OCI-LY3 (cell line): ENCODE results near the gene COPS3.
"Not testable (repeated sequence)": the region's sequence is repeated elsewhere in the genome, so short reads cannot be mapped to it uniquely, and the experiment has no call there.

Experiments used
- H2AFZ ChIP-seq: fragments of 200-600, 300-600 bp; shearing (Covaris generic); 2 replicates; pipeline ENCODE4 v1.6.0; 2014; ENCODE audit warnings: antibody characterized with exemption, low read depth, low read length
- H3K27ac ChIP-seq: fragments of 200-600, 300-600 bp; sonication (generic); 2 replicates; pipeline ENCODE4 v1.5.1; 2014; ENCODE audit warnings: mild to moderate bottlenecking, low read length, moderate library complexity, mixed read lengths
- H3K27me3 ChIP-seq: fragments of 200-600, 300-600 bp; sonication (generic); 2 replicates; pipeline ENCODE4 v1.6.1; 2014; ENCODE audit warnings: low read depth, low read length, mixed read lengths
- H3K36me3 ChIP-seq: fragments of 200-600, 300-600 bp; sonication (generic); replicated peaks from 2 replicates; pipeline ENCODE3; 2014; ENCODE audit warnings: low read depth, low read length, mixed read lengths
- H3K4me1 ChIP-seq: fragments of 300-600, 200-600 bp; sonication (generic); 2 replicates; pipeline ENCODE4 v1.6.1; 2014; ENCODE audit warnings: low read length, mixed read lengths
- H3K4me2 ChIP-seq: fragments of 200-600, 300-600 bp; sonication (generic); 2 replicates; pipeline ENCODE4 v1.6.1; 2014; ENCODE audit warnings: low read length, mixed read lengths
- H3K4me3 ChIP-seq: fragments of 300-600, 200-600 bp; sonication (generic); 2 replicates; pipeline ENCODE4 v1.5.1; 2014; ENCODE audit warnings: antibody characterized with exemption, mild to moderate bottlenecking, low read length, moderate library complexity
- H3K79me2 ChIP-seq: fragments of 300-600, 200-600 bp; shearing (Covaris generic); 2 replicates; pipeline ENCODE4 v1.6.1; 2014; ENCODE audit warnings: mild to moderate bottlenecking, low read length, mixed read lengths
- H3K9ac ChIP-seq: fragments of 300-600, 200-600 bp; shearing (Covaris generic); 2 replicates; pipeline ENCODE4 v1.6.0; 2014; ENCODE audit warnings: mild to moderate bottlenecking, low read length, moderate library complexity
- H3K9me3 ChIP-seq: fragments of 200-600, 300-600 bp; shearing (Covaris generic); 2 replicates; pipeline ENCODE4 v1.6.1; 2014; ENCODE audit warnings: low read length, mixed read lengths; ENCODE audit not compliant: insufficient read depth
- H4K20me1 ChIP-seq: fragments of 200-600, 300-600 bp; sonication (generic); 2 replicates; pipeline ENCODE4 v1.6.1; 2016; ENCODE audit warnings: low read length, mixed read lengths; ENCODE audit not compliant: insufficient read depth
- EZH2phosphoT487 ChIP-seq: fragments of 200-600 bp; shearing (Covaris generic); IDR thresholded peaks from 2 replicates; pipeline ENCODE4 v1.6.1; 2018; ENCODE audit warnings: antibody characterized with exemption, mixed run types, low read depth
- TF ChIP-seq, protein P1 (sequence below): fragments of 200-600, 300-600 bp; sonication (generic); IDR thresholded peaks from 2 replicates; pipeline ENCODE4 v1.5.1; 2014; ENCODE audit warnings: antibody characterized with exemption, low read length, low read depth

The COPS3 gene

DNA sequence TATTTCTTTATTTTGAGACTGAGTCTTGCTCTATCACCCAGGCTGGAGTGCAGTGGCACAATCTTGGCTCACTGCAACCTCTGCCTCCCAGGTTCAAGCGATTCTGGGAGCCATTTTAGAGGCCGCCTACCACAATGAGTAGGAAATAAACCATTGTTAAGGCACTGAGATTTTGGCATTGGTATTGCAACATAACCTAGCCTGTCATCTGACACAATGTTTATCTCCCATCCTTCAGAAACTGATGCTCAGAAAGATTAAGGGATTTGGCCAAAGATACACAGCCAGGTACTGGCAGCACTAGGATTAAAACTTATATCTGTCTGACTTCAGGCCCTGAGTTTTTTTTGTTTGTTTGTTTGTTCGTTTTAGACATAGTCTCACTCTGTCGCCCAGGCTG, 8.0 kb upstream of the COPS3 start:
- H3K9ac ChIP-seq = no peak overlapping the region
- H3K9me3 ChIP-seq = no peaks in the 10 kb centered on the region
- TF ChIP-seq EZH2phosphoT487 = no peak
- TF ChIP-seq, protein P1, sequence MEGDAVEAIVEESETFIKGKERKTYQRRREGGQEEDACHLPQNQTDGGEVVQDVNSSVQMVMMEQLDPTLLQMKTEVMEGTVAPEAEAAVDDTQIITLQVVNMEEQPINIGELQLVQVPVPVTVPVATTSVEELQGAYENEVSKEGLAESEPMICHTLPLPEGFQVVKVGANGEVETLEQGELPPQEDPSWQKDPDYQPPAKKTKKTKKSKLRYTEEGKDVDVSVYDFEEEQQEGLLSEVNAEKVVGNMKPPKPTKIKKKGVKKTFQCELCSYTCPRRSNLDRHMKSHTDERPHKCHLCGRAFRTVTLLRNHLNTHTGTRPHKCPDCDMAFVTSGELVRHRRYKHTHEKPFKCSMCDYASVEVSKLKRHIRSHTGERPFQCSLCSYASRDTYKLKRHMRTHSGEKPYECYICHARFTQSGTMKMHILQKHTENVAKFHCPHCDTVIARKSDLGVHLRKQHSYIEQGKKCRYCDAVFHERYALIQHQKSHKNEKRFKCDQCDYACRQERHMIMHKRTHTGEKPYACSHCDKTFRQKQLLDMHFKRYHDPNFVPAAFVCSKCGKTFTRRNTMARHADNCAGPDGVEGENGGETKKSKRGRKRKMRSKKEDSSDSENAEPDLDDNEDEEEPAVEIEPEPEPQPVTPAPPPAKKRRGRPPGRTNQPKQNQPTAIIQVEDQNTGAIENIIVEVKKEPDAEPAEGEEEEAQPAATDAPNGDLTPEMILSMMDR = no peak
- no peak overlapping the region for H3K4me3 ChIP-seq
- H3K4me2 ChIP-seq = no peak overlapping the region
- no peaks in the 10 kb centered on the region for H3K36me3 ChIP-seq
- H4K20me1 ChIP-seq = no peaks in the 10 kb centered on the region
- no peaks in the 10 kb centered on the region for H3K79me2 ChIP-seq
- no peaks in the 10 kb centered on the region for H3K4me1 ChIP-seq
- H2AFZ ChIP-seq = no peak overlapping the region
- no peaks in the 10 kb centered on the region for H3K27me3 ChIP-seq
- H3K27ac ChIP-seq = no peak overlapping the region

DNA sequence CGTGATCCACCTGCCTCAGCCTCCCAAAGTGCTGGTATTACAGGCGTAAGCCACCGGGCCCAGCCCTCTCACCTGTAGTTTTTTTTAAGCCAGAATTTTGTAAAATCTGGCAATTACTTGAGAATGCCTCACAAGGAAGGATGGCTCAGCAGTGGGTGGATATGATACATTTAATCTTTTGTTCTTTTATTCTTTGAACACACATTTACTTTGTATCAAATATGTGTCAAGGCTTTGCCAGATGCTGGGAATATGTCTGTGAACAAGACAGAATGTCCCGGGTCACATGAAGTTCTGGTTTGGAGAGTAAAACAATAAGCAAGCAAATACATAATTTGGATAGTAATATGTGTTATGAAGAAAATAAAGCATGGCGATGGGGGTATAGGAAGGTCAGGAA, 4.9 kb upstream of the COPS3 start:
- Histone ChIP-seq H3K9ac (no peak overlapping the region), H3K36me3 (no peaks in the 10 kb centered on the region), H4K20me1 (no peaks in the 10 kb centered on the region), H3K9me3 (no peaks in the 10 kb centered on the region), H3K27me3 (no peaks in the 10 kb centered on the region), H3K4me3 (no peak overlapping the region), H3K4me2 (no peak overlapping the region), H3K4me1 (peaks cover 8% of the 10 kb centered on the region; the same call in 1 of the 2 replicates), H3K79me2 (peaks cover under 1% of the 10 kb centered on the region; the same call in 1 of the 2 replicates), H2AFZ (no peak overlapping the region), H3K27ac (no peak overlapping the region)
- no peak for TF ChIP-seq EZH2phosphoT487
- TF ChIP-seq, protein P1 = no peak

GRCh38 chr17:17279316-17279715, 1.7 kb downstream of the COPS3 start:
- Histone ChIP-seq H3K4me3 (peak overlapping the region; percentile 99), H3K9ac (peak overlapping the region; percentile 65; the same call in 1 of the 2 replicates)

DNA sequence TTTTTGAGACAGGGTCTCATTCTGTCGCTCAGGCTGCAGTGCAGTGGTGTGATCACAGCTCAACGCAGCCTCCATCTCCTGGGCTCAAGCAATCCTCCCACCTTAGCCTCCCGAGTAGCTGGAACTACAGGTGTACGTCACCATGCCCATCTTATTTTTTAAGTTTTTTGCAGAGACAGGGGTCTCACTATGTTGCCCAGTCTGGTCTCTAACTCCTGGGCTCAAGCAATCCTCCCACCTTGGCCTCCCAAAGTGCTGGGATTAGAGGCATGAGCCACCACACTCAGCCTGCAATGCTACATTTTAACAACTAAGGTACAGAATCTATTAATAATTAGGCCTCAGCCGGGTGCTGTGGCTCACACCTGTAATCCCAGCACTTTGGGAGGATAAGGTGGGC, 3.6 kb downstream of the COPS3 start:
- not testable (repeated sequence) for H3K9ac ChIP-seq, H3K27me3 ChIP-seq, H3K27ac ChIP-seq, H3K4me2 ChIP-seq, H3K4me3 ChIP-seq, H3K9me3 ChIP-seq, H3K36me3 ChIP-seq, H2AFZ ChIP-seq
- peaks cover 56% of the 10 kb centered on the region for H3K79me2 ChIP-seq
- H3K4me1 ChIP-seq = peaks cover 14% of the 10 kb centered on the region
- peaks cover 16% of the 10 kb centered on the region for H4K20me1 ChIP-seq

More at GRCh38 chr17:17279316-17279715, 1.7 kb downstream of the COPS3 start:
- Histone ChIP-seq H3K36me3 (peaks cover 3% of the 10 kb centered on the region), H4K20me1 (peaks cover 16% of the 10 kb centered on the region), H3K27me3 (no peaks in the 10 kb centered on the region), H3K79me2 (peaks cover 52% of the 10 kb centered on the region), H3K4me2 (peak overlapping the region; percentile 75), H3K4me1 (peaks cover 17% of the 10 kb centered on the region), H3K9me3 (no peaks in the 10 kb centered on the region), H3K27ac (no peak overlapping the region), H2AFZ (no peak overlapping the region)
- TF ChIP-seq, protein P1 = no peak
- no peak for TF ChIP-seq EZH2phosphoT487

DNA sequence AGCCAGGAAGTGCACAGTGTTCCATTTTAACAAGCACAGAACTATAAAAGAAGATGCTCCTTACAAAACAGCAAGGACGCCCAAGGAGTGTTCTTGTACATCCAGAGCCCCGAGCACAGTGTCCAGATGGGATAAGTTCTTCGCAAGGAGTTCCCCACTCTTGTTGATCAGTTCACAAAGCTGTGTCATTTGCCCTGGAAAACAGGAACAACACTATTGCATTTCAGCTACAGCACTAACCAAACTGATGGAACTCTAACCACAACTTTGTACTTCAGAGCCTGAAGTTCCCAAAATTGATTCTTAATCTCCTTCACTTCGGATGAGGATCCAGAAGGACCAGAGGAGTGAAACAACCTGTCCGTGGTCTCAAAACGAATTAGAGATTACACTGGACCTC, 5.1 kb downstream of the COPS3 start:
- Histone ChIP-seq H3K36me3 (peaks cover 3% of the 10 kb centered on the region), H3K27ac (no peak overlapping the region), H3K9me3 (no peaks in the 10 kb centered on the region), H3K79me2 (peaks cover 57% of the 10 kb centered on the region), H3K9ac (no peak overlapping the region), H3K4me1 (peaks cover 9% of the 10 kb centered on the region), H4K20me1 (peaks cover 16% of the 10 kb centered on the region), H2AFZ (no peak overlapping the region), H3K27me3 (no peaks in the 10 kb centered on the region), H3K4me2 (no peak overlapping the region), H3K4me3 (no peak overlapping the region)
- no peak for TF ChIP-seq EZH2phosphoT487
- TF ChIP-seq, protein P1 = no peak
